GM20000 (cell line): Measurements from ENCODE around the gene MEIKIN.

Experiments
- DNase-seq: peaks from one replicate; pipeline ENCODE4 v3.0.0; 2012; ENCODE audit warnings: low spot score
- CTCF ChIP-seq: IDR thresholded peaks from 2 replicates; pipeline ENCODE4 v1.5.1; 2012; ENCODE audit warnings: mild to moderate bottlenecking, control low read depth; ENCODE audit errors: extremely low read depth, missing control alignments

The MEIKIN gene

GRCh38 chr5:131945551-131946168 lies at the start of gene MEIKIN:
Gene MEIKIN (minus strand): TSS chr5:131945663. CDS start chr5:131945505, 158 bp downstream.
- no peak for DNase-seq
- no peak for TF ChIP-seq CTCF

GRCh38 chr5:131994533-131995226 lies 49.2 kb upstream of the MEIKIN start:
- no peak for DNase-seq
- TF ChIP-seq CTCF, result no peak

GRCh38 chr5:131994090-131994489 lies 48.6 kb upstream of the MEIKIN start:
- no peak for TF ChIP-seq CTCF

GRCh38 chr5:131993676-131994075 lies 48.2 kb upstream of the MEIKIN start:
- no peak for TF ChIP-seq CTCF
- DNase-seq, result no peak

More at GRCh38 chr5:131994090-131994489, 48.6 kb upstream of the MEIKIN start:
- no peak for DNase-seq

GRCh38 chr5:131992370-131992769 lies 46.9 kb upstream of the MEIKIN start:
- TF ChIP-seq CTCF, result no peak
- DNase-seq, result no peak

- TF ChIP-seq CTCF, result no peak
- no peak for DNase-seq
These were observed 46.3 kb upstream of the MEIKIN start for GRCh38 chr5:131991593-131992324.

- no peak for TF ChIP-seq CTCF
- no peak for DNase-seq
These were observed 45.3 kb upstream of the MEIKIN start for GRCh38 chr5:131990716-131991115.
